GM12872 (cell line): ENCODE results near the gene ARHGEF40.

ENCODE experiments used
- TF ChIP-seq, protein P1 (sequence below): IDR thresholded peaks from 3 replicates; pipeline ENCODE4 v1.5.1; 2011; ENCODE audit warnings: low read depth, mild to moderate bottlenecking, low read length, moderate library complexity; ENCODE audit not compliant: insufficient read depth

ARHGEF40 gene

DNA sequence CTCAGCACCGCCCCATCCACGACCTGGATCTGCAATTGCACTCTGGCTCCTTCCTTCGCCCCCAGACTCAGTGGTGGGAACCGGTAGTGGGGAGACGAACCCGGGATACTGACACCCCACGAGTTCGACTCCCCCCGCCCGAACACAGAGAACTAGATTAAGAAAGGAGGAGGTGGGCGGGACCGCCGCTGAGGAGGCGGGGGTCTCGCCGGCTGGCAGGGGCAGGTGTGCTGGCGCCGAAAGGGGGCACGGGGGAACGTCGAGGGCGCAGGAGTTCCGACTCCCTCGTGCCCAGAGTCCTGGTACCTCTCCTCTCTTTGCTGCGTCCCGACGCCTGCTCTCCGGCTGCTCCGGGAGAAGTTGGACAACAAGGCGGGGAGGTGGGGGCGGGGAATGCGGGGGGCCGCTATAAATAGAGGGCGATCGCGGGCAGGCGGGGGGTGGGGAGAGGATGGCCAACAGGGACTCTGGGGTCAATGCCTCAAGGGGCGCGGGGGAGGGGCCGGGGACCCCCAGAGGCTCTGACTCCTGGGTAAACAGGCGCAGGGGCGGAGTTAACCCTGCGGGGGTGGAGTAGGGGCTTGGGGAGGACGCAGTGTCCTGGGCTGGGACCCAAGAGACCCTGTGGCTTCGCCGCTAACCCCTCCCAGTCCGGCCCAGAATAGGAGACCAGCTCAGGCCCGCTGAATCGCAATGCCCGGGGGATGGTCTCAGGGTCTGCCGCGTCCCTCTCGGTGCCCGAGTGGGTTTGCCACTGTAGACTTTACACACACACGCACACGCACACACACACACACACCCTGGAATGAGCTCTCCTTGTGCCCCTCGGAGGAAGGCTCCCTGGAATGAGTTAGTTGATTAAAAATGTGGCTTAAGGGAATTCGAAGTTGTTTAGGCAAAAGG, 44.5 kb upstream of the ARHGEF40 start:
- TF ChIP-seq, protein P1, sequence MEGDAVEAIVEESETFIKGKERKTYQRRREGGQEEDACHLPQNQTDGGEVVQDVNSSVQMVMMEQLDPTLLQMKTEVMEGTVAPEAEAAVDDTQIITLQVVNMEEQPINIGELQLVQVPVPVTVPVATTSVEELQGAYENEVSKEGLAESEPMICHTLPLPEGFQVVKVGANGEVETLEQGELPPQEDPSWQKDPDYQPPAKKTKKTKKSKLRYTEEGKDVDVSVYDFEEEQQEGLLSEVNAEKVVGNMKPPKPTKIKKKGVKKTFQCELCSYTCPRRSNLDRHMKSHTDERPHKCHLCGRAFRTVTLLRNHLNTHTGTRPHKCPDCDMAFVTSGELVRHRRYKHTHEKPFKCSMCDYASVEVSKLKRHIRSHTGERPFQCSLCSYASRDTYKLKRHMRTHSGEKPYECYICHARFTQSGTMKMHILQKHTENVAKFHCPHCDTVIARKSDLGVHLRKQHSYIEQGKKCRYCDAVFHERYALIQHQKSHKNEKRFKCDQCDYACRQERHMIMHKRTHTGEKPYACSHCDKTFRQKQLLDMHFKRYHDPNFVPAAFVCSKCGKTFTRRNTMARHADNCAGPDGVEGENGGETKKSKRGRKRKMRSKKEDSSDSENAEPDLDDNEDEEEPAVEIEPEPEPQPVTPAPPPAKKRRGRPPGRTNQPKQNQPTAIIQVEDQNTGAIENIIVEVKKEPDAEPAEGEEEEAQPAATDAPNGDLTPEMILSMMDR = no peak

DNA sequence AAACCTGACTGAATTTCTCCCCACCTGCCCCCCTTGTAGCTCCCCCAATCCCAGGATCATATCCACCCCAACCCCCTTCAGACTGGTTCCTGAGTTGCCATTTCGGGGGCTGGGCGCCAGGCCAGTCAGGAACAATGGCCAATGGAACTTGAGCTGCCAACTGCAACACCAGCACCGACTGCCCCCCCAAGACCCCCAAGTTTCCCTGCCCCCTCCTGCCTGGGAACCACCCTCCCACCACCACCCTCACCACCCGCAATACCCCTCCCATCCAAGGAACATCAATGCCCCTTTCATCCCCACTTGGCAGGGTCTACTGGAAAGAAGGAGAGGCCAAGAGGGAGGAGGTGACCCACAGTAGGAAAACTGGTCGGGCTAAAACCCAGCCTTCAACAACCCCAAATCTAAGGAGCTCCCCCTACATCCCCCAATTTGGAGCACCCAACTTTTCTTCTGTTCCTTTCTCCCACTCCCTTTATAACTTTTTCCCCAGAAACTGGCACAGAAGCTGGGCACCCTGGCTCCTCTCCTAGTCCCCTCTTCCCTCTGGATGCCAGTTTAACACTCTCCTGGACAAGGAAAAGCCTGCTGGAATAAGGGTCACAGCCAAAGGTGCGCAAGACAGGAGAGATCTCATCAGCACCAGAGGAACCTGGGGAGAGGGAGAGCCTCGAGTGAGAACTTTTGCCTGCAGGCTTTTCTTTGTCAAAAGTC, 43.7 kb upstream of the ARHGEF40 start:
- TF ChIP-seq, protein P1 = no peak

DNA sequence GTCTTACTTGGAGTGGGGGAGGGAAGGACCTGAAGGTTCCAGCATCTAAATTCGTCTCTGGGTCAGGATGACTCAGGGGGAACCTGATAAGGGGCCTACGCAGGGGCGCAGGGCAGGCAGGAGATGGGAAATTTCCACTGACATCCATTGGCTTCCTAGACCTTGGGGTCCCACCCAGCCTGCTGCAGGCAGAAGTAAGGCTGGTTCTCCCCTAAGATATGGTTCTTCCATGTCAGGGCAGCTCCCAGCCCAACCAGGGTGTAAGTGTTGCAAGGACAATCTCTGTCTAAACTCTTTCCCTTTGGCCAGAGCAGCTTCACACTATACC, 43.2 kb upstream of the ARHGEF40 start:
- TF ChIP-seq, protein P1 = no peak

DNA sequence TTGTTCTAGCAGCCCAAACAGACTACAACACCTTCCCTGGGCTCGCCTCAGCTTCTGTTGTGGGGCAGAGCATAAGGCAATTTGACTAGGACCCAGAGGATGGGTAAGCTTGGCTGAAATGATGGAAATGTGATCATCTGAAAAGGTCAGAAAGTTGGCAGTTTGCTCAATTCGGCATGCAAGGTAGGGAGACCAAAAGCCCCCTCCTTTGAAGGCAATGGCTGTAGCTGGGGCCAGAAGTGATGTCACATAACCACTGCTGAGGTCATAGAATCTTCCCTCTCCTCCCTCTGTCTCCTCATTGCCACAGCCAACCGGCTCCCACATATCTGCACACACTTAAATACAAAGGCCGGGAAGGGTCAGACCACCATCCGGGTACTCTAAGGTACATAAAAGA, 40.2 kb upstream of the ARHGEF40 start, which contains the start of gene TPPP2:
Gene TPPP2, plus strand, starts transcription at position 301 of the 400 bp plus-strand sequence. CDS start 365 bp downstream, outside the sequence.
- TF ChIP-seq, protein P1 = no peak

DNA sequence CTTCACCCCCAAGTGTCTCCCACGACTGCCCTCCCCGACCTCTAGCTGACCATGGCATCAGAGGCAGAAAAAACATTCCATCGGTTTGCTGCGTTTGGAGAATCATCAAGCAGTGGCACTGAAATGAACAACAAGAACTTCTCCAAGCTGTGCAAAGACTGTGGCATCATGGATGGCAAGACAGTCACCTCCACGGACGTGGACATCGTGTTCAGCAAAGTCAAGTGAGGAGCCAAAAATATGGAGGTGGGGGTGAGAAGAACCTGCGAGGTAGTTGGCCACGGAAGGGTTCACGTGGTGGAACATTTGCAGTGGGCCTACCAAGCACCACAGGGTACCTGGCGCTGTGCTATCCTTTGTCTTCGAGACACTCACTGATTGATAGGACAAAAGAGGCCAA, 39.6 kb upstream of the ARHGEF40 start:
- TF ChIP-seq, protein P1 = no peak

DNA sequence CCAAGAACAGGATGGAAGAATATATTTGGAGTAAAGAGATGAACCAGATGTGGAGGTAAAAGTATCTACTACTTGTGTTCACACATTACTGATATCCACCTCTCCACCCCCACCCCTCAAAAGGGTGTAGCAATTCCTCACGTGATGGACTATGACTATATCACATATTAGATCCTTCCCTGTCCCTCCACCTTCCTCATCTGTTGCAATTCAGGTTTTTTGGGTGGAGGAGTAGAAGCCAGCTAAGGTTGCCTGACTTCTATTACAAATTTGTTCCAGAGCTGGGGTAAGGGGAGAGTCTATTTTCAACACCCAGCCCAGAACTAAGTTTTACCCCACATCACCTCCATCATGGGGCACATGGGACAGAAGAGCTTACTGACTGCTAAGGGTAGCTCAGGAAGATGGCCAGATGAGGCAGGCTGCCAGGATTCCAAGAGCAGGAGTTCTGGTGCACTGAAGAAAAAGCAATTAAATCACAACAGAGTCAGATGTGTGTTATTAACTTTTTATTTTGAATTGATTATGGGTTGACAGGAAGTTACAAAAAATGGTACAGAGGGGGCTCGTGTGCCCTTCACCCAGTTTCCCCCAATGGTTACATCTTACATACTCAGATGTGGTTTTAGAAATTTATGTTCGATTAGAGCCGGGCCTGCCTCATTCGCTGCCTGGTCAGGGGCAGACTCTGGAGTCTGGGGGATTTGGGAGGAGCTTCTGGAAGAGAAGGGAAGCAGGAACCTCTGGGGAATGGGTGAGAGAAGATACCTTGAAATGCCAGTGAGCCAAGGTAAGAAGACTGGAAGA, 37.6 kb upstream of the ARHGEF40 start:
- TF ChIP-seq, protein P1 = no peak
